HG02938 (cell line): ENCODE data around the gene ARL1.
"Not testable (repeated sequence)": the region's sequence is repeated elsewhere in the genome, so short reads cannot be mapped to it uniquely, and the experiment has no call there.

Source experiments
- ATAC-seq: cut with Tn5 transposase; IDR thresholded peaks from one replicate; pipeline ENCODE4 v1.9.1; 2021; ENCODE audit warnings: mild to moderate bottlenecking, moderate library complexity; ENCODE audit not compliant: unreplicated experiment

The ARL1 gene

DNA sequence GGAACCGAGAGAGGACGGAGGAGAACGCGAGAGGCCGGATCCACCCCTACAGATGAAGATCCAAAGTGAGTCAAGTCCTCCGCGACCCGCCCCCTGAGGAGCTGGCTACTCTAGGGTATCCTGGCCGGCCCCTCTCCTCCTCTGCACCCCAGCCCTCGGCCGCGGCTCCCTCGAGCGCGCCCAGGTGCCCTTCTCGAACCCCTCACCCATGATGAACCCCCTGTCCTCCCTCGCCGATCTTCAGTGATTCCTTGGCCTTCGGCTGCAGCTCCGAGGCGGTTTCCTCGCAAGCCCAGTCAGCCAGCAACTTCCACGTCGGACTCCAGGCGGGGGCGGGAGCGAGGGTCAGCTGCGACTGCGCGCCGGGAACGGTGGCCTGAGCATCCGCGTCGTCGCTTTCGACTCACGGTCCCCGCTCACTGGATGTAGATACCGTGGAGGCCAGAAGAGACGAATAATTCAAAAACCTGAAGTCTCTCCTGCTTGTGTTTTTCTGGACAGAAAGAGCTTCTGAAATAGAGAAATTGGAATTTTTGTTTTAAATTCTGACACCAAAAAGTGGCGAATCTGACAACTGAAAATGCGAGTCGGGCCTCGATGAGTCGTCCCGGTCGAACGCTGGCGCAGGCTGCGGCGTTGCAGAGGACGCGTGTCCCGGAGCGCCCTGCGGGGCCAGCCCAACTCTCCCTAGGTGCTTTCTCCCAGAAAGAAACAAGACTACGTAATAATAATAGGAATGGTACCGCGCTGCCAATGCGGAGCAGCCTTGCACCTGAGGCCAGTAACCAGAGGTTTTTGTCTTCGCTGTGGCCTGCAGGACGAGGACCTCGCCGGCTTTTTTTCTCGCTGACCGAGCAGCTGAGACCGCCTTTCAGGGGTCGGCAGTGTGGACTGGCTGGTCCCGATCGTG, at the start of gene ARL1:
TSS of gene ARL1 (minus strand) at position 337 of the 910 bp plus-strand sequence. CDS start at position 210, 127 bp downstream.
- peak; percentile 72 for ATAC-seq

- no peak for ATAC-seq
These were observed 48.1 kb upstream of the ARL1 start for GRCh38 chr12:101455685-101456084.

- ATAC-seq, result no peak
These were observed 34.1 kb upstream of the ARL1 start for GRCh38 chr12:101441461-101442224.

DNA sequence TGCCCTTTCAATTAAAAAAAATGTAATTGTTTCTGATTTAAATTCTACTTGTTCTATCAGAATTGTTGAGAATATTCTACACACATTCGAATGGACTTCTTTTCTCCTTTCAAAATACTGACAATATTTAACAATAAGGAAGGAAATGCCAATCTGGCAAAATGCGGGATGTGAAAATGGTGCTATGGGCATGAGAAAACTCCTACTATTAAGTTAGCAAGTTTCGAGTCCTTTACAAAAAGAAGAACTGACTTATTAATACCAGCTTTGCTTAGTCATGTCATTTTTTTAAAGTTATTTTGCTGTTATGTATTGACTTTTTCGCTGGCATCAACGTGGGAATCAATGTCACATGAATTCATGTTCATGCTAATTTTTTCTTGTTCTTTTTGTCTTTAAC, 31.7 kb upstream of the ARL1 start:
- ATAC-seq, result no peak

DNA sequence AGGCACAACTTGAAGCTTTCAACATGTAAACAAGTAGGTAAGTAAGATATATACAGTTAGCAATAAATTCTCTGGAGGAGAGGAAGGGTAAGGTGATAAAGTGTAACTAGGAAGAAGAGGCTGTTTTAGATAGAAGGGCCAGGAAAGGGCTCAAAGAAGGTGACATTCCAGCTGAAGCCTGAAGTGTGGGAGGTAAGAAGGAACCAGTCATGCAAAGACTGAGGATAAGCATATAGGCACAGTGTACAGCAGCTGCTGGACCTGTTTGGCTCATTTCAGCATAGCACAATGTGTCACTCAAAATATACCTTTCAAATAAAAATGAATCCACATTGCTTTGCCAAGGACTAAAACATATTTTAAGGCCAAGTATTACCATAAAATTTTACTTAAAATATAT, 28.6 kb upstream of the ARL1 start:
- ATAC-seq, result no peak

- no peak for ATAC-seq
These were observed 22.9 kb upstream of the ARL1 start for GRCh38 chr12:101430456-101430855.

- ATAC-seq, result no peak
These were observed 17.0 kb upstream of the ARL1 start for GRCh38 chr12:101424620-101425019.

- ATAC-seq, result not testable (repeated sequence)
These were observed 14.5 kb upstream of the ARL1 start for GRCh38 chr12:101422066-101422465.

- ATAC-seq, result no peak
These were observed 7.7 kb upstream of the ARL1 start for GRCh38 chr12:101415228-101415627.

DNA sequence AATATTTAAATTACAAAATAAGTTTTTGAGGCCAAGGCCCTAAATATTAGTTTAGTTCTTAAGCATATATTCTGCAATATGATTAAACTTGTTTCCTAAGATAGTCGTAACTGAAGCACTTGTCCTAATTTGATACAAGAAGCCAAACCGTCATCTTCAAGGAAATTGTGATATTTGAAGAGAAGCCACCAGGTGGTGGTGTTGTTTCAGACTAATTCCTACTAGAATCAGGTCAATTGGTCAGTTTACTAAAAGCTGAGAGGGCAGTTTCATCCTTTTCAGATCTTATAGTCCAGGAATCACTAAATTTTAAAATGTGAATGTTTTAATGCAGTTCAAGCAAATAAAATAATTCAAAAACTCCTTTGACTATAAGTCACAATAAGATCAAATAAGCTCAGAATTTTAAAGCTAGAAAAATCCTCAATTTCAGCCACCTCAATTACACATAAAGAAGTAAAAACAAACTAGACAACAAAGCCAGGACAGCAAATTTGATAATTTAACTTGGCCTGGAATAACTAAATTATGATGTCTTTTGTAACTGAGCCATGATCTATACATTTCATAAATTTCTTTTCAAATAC, 7.1 kb upstream of the ARL1 start:
- ATAC-seq, result peak; percentile 59

GRCh38 chr12:101410169-101410568, 2.6 kb upstream of the ARL1 start:
- ATAC-seq, result not testable (repeated sequence)

DNA sequence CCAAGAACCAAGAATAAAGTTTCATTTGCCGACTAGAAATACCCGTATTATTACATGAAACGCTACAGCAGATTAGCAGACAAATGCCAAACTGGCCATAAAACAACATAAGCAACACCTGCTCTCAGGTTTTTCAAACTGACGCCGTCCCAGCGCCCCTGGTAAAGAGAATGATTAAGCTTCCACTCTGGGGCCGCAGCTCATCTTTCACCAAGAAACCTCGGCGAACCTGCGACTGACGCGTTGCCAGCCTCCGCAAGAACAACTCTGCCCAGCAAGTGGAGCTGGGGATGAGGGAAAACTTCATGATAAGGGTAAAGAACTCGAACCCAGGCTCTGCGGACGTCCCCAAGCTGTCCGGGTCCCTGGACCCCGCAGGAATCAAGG, 530 bp downstream of the ARL1 start:
- peak; percentile 28 for ATAC-seq

DNA sequence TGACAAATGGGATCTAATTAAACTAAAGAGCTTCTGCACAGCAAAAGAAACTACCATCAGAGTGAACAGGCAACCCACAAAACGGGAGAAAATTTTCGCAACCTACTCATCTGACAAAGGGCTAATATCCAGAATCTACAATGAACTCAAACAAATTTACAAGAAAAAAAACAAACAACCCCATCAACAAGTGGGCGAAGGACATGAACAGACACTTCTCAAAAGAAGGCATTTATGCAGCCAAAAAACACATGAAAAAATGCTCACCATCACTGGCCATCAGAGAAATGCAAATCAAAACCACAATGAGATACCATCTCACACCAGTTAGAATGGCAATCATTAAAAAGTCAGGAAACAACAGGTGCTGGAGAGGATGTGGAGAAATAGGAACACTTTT, 16.4 kb downstream of the ARL1 start:
- ATAC-seq, result not testable (repeated sequence)

- ATAC-seq, result no peak
These were observed 28.4 kb downstream of the ARL1 start for GRCh38 chr12:101379149-101379548.

- ATAC-seq, result no peak
These were observed 32.0 kb downstream of the ARL1 start for GRCh38 chr12:101375573-101375972.

- ATAC-seq, result no peak
These were observed 35.1 kb downstream of the ARL1 start for GRCh38 chr12:101372431-101372830.

DNA sequence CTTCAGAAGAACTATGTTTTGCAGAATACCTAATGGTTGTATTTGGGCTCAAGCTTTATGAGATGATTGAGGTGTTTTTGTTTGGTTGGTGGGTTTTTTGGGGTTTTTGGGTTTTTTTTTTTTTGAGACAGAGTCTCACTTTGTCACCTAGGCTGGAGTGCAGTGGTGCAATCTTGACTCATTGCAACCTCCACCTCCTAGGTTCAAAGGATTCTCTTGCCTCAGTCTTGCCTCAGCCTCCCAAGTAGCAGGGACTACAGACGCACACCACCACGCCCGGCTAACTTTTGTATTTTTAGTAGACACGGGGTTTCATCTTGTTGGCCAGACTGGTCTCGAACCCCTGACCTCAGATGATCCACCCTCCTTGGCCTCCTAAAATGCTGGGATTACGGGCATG, 39.6 kb downstream of the ARL1 start:
- ATAC-seq, result no peak

DNA sequence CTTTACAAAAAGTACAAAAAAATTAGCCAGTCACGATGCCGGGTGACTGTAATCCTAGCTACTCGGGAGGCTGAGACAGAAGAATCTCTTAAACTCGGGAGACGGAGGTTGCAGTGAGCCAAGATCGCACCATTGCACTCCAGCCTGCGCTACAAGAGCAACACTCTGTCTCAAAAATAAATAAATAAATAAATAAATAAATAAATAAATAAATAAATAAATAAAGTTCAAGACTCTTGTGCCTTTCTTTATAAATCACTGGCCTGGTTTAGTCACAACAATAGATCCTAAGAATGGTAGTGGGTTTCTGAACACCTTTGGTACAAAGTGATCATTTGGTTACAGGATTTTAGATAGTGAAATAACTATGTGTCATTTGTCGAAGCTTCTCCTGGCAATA, 46.1 kb downstream of the ARL1 start:
- no peak for ATAC-seq

- no peak for ATAC-seq
These were observed 50.8 kb downstream of the ARL1 start for GRCh38 chr12:101356794-101357193.

DNA sequence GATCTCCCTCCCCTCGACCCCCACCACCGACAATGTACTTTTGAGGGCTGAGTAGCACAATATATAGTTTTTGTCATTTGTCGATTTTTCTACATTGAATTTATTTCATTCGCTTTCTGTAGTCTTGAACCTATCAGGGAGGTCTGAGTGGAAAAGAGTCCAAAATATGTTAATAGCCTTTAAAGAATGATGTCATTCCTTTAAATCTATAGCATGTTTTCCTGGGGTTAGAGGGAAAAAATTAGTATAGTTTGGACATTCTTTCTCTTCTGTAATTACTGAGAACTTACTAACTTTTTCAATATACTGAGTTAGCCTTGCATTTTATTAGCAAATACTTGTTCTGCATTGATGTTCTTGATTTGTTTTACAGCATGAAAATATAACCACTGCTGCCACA, 55.9 kb downstream of the ARL1 start:
- ATAC-seq, result no peak

DNA sequence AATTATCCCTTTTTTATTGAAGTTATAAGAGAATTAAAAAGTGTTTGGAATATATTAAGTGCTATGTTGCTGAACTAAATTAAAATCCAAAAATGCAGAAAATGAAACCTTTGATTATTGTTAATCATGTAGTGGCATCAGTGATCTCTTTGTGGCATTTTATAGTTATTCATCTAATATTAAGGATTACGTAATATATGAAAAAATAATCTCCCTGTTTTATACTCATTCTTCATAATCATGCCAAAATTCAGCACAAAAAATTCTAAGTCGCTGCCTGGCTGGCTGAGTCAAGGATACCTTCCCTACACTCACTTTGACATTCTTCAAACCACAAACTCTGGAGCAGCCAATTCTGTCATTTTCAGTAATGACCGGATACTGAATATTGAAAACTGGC, 63.7 kb downstream of the ARL1 start:
- ATAC-seq, result no peak
